ENCODE measurements around the gene RNF31. TPM values are rescaled to one million over a fixed set of nuclear protein-coding genes. Genes with fewer than 3 reads are reported as not detected.

Gene RNF31
- total RNA-seq, 1 donor from 2014 or later: 77.0 TPM

DNA sequence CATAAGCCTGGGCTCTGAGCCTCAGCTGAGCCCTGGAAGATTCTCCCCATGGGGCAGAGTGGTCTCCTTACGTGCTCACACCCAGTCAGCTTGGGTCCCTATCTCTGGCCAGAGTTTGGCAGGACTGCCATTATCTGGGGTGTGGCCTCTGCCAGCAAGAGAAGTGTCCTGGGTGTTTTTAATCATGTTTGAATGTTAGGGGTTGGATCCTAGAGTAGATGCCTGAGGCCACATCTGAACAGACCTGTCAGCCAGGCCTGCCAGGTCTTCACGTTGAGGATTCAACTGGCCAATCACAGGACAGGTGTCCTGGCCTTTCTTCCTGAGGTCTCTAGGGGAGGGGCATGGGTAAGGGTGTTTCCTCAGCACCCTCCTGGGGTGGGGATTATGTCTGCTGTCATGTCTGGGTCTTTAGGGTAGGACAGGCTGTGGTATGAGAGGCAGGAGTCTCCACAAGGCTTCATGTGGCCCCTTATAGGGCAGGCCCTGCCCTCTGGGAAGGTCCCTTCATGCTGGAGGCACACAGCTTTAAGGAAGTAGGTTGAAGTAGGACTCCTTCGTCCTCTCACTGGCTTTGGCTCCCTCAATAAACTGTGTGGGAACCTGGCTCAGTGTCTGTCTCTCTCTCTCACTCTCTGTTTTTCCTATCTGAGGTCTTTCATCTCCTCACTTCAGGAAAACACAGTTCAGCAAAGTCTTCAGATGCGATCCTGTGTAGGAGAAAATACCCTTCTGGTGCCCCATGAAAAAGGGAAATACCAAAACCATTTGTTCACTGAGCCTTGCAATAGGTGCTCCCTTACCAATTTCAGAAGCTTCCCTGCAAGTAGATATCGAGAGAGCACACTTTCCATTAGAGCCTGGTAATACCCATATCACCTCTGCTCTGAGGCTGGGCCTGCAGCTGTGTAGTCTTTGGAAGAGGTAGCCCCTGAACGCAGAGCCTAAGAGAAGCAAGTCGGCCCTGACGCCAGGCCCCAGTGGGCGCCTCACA lies 23.6 kb upstream of the RNF31 start:
- no peak overlapping the region for H3K4me3 ChIP-seq (ENCODE audit: low read depth, low read length)
- no peaks in the 10 kb centered on the region for H3K27me3 ChIP-seq (ENCODE audit: control insufficient read depth, insufficient read depth, low read length)
- no peak for DNase-seq (ENCODE audit: low read depth)
- TF ChIP-seq, protein P1, sequence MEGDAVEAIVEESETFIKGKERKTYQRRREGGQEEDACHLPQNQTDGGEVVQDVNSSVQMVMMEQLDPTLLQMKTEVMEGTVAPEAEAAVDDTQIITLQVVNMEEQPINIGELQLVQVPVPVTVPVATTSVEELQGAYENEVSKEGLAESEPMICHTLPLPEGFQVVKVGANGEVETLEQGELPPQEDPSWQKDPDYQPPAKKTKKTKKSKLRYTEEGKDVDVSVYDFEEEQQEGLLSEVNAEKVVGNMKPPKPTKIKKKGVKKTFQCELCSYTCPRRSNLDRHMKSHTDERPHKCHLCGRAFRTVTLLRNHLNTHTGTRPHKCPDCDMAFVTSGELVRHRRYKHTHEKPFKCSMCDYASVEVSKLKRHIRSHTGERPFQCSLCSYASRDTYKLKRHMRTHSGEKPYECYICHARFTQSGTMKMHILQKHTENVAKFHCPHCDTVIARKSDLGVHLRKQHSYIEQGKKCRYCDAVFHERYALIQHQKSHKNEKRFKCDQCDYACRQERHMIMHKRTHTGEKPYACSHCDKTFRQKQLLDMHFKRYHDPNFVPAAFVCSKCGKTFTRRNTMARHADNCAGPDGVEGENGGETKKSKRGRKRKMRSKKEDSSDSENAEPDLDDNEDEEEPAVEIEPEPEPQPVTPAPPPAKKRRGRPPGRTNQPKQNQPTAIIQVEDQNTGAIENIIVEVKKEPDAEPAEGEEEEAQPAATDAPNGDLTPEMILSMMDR (IDR thresholded peaks at IDR 0.05; ENCODE audit: insufficient read depth, low read length, poor library complexity, severe bottlenecking): no peak
- peaks cover 4% of the 10 kb centered on the region for H3K36me3 ChIP-seq (ENCODE audit: control insufficient read depth, insufficient read depth, low read length)

DNA sequence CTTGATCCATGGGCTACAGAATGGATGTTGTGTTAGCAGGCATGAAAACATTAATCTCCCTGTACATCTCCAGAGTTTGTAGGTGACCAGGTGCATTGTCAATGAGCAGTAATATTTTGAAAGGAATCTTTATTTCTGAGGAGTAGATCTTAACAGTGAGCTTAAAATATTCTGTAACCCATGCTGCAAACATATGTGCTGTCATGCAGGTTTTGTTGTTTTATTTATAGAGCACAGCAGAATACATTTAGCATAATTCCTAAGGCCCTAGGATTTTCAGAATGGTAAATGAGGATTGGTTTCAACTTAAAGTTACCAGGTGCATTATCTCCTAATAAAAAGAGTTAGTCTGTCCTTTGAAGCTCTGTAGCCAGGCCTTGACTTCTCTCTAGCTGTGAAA lies 20.4 kb upstream of the RNF31 start:
- TF ChIP-seq, protein P1 (IDR thresholded peaks at IDR 0.05; ENCODE audit: insufficient read depth, low read length, poor library complexity, severe bottlenecking): no peak
- H3K4me3 ChIP-seq (ENCODE audit: low read depth, low read length): no peak overlapping the region
- no peak for DNase-seq (ENCODE audit: low read depth)
- H3K27me3 ChIP-seq (ENCODE audit: control insufficient read depth, insufficient read depth, low read length): no peaks in the 10 kb centered on the region
- H3K36me3 ChIP-seq (ENCODE audit: control insufficient read depth, insufficient read depth, low read length): no peaks in the 10 kb centered on the region

DNA sequence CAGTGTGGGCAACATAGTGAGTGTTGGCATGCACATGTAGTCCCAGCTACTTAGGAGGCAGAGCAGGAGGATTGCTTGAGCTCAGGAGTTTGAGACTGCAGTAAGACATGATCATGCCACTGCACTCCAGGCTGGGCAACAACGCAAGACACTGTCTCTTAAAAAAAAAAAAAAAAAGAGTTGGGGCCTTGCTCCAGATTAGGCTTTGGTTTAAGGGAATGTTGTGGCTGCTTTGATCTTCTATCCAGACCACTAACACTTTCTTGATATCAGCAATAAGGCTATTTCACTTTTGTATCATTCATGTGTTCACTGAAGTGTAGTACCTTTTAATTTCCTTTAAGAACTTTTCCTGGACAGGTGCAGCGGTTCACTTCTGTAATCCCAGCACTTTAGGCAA lies 19.6 kb upstream of the RNF31 start:
- H3K4me3 ChIP-seq (ENCODE audit: low read depth, low read length): no peak overlapping the region
- no peaks in the 10 kb centered on the region for H3K27me3 ChIP-seq (ENCODE audit: control insufficient read depth, insufficient read depth, low read length)
- TF ChIP-seq, protein P1 (IDR thresholded peaks at IDR 0.05; ENCODE audit: insufficient read depth, low read length, poor library complexity, severe bottlenecking): no peak
- no peaks in the 10 kb centered on the region for H3K36me3 ChIP-seq (ENCODE audit: control insufficient read depth, insufficient read depth, low read length)
- no peak for DNase-seq (ENCODE audit: low read depth)

DNA sequence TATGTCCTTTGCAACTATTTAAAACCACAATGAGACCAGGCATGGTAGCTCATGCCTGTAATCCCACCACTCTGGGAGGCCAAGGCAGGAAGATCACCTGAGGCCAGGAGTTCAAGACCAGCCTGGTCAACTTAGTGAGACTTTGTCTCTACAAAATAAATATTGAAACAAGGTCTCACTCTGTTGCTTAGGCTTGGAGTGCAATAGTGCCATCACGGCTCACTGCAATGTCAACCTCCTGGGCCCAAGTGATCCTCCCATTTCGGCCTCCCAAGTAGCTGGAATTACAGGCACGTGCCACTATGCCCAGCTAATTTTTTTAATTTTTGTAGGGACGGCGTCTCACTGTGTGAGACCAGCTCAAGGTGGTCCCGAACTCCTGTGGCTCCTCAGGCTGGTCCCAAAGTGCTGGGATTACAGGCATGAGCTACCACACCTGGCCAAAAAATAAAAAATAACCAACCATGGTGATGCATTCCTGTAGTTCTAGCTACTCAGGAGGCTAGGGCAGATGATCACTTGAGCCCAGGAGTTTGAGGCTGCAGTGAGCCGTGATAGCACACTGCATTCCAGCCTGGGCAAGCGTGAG lies 17.8 kb upstream of the RNF31 start:
- no peak for DNase-seq (ENCODE audit: low read depth)
- no peak overlapping the region for H3K4me3 ChIP-seq (ENCODE audit: low read depth, low read length)
- H3K36me3 ChIP-seq (ENCODE audit: control insufficient read depth, insufficient read depth, low read length): no peaks in the 10 kb centered on the region
- TF ChIP-seq, protein P1 (IDR thresholded peaks at IDR 0.05; ENCODE audit: insufficient read depth, low read length, poor library complexity, severe bottlenecking): no peak
- no peaks in the 10 kb centered on the region for H3K27me3 ChIP-seq (ENCODE audit: control insufficient read depth, insufficient read depth, low read length)

DNA sequence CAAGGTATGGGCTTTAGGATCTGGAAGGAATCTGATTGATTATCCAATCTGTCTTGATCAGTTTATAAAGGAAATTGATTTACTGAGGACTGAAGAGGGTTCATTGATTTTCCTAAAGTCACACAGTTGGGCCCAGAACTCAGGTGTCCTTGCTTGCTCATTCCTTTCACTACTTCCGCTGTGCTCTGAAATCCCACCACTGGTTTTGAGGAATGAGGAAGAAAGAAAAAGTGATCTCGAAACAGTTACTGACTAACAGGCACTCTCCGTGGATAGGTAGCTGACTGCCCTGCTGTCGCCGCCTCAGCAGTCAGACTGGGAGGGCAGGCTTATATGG lies 16.9 kb upstream of the RNF31 start, which contains the start of gene FITM1:
TSS of gene FITM1 (plus strand) at position 280 of the 337 bp plus-strand sequence. CDS start 905 bp downstream, outside the sequence.
- H3K4me3 ChIP-seq (ENCODE audit: low read depth, low read length): no peak within 1 kb of the TSS
- no peaks in the 10 kb centered on the region for H3K27me3 ChIP-seq (ENCODE audit: control insufficient read depth, insufficient read depth, low read length)
- DNase-seq (ENCODE audit: low read depth): no peak
- H3K36me3 ChIP-seq (ENCODE audit: control insufficient read depth, insufficient read depth, low read length): no peaks in the 10 kb centered on the region
- TF ChIP-seq, protein P1 (IDR thresholded peaks at IDR 0.05; ENCODE audit: insufficient read depth, low read length, poor library complexity, severe bottlenecking): no peak
